HG03066 (cell line): ENCODE results near the gene ARHGAP33.
"Not testable (repeated sequence)": the region's sequence is repeated elsewhere in the genome, so short reads cannot be mapped to it uniquely, and the experiment has no call there.

Source experiments
- ATAC-seq: cut with Tn5 transposase; IDR thresholded peaks from one replicate; pipeline ENCODE4 v1.9.1; 2021; ENCODE audit warnings: low read depth; ENCODE audit not compliant: unreplicated experiment

The ARHGAP33 gene

DNA sequence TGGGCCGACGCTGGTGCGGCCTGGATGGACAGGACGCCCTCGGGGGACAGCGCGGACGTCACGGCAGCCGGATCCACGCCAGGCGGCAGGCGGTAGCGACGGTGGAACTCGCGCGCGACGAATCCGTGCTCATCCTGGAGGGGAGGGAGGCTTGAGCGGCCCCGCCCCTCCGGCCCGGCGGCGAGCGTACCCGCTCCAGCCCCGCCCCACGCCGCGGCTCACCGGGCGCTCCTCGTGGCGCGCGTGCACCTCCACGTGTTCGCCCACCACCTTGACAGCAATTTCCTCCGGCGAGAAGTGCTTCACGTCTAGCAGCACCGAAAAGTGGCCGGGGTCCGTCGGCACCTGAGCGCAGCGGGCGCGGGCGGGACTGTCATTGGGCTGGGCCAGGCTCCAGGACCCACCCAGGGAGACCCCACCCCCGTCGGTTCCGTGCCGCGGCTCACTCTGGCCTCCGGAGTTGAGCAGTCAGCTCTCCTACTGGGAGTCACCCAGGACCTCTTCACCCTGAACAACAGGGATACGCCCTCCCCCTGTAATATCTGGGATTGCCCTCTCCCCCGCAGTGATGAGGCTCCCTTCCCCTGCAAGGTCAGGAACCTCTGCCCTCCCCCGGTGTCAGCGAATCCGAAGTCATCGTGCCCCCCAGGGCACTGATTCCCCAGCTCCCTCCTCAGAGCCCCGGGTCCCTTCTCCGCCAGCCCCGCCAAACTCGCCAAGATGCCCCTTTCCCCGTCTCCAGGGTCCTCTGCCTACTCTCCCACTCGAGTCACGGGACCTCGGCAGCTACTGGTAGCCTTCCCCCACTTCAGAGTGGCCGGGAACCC is 19.6 kb upstream of the ARHGAP33 start:
- ATAC-seq: no peak

DNA sequence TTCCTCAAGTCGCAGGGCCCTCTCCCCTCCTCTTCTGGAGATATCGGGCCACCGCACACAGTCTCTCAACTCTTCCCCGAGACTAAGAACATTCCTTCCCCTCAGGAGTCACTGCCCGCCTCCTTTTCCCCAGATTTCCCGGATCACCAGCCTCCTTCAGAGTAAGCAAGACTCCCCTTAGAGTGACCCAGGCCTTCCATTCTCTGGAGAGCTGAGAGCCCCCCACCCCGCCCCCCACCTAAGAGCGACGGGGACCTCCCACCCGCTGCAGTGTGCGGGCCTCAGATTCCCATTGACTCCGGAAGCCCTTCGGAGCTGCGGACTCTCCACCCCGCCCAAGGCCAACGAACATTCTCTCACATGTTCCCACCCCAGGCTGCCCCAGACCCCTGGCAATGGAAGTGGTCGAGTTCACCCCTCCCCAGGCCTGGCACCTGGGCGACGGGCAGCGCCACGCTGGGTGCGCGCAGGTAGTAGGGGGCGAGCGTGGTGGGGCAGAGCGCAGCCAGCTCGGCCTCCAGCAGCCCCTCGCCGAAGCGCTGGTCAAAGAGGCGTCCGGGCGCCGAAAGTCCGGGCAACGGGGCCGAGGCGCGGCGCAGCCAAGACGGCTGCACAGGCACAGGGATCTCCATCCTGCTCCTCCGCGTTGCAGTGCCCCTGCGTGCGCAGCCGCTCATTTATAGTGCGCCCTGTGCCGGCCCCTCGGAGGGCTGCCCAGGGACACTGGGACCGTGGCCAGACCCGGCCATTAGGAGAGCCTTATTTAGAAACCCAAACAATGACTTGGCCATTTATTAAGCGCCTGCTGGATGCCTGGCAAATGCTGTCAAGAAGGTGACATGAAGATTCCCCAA is 18.8 kb upstream of the ARHGAP33 start, which contains the start of gene HSPB6:
Gene HSPB6 (minus strand): TSS at position 653 of the 854 bp plus-strand sequence. CDS start 21 bp downstream, at position 632.
- ATAC-seq: no peak

DNA sequence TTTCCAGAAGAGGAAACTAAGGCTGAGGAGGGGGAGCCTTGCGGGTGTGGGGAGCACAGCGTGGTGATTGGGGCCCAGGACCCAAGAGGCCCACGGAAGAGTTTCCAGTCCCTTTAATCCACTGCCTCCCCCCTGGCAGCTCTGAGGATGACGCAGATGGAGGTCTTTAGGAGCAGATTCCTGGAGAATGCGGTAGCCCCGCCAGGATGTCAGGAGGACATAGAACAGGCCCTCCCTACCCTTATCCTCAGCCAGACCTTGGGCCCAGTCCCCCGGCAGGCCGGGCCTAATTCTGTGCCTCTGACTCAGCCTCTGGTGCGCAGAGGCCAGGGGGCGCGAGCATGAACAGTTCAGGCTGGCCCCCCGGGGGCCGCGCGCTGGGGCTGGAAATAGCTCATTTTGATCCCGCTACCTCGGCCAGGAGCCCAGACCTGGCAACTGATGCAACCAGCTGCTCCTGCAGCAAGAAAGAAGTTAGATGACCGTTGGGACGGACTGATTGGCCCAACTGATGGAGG is 18.1 kb upstream of the ARHGAP33 start:
- ATAC-seq: no peak

DNA sequence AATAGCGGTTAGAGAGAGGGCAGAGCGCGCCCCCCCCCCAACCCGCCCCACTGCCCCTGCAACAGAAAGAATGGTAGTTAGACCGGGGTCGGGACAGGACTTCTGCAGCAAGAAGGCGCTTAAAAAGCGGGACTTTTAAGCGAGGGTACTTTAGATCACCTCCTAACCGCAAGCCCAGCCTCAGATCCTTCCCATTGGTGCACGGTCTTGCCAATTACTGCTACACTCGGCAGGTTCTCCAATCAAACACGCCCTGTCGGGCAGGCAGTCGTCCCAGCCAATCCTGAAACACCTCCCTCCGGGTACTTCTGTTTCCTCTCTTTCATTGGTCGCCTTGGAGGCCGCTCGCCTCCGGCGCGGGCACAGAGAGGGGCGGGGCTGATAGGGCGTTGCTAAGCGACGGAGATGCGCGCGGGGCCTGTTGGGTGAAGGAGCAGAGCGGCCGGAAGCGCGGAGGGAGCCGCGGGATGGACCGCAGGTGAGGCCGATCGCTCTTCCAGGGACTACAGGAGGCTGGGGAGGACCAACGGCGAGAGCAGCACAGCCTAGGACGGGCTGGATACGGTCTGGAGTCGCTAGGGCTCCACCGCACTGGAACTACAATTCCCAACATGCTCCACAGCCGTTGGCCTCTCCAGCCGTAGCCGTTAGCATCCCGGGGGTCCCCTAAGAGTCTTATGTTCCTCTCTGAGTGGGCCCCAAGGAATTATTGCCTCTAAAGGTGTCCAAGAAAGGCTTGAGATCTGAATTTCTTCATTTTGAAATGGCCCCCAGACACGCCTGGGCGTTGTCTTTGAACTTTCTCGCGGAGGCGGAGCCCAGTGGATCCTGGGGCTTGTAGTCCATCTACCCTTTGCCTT is 17.4 kb upstream of the ARHGAP33 start, which contains the start of gene PROSER3:
Gene PROSER3 (plus strand): TSS at position 428 of the 860 bp plus-strand sequence. CDS start 40 bp downstream, at position 468.
- peak; percentile 95 for ATAC-seq

DNA sequence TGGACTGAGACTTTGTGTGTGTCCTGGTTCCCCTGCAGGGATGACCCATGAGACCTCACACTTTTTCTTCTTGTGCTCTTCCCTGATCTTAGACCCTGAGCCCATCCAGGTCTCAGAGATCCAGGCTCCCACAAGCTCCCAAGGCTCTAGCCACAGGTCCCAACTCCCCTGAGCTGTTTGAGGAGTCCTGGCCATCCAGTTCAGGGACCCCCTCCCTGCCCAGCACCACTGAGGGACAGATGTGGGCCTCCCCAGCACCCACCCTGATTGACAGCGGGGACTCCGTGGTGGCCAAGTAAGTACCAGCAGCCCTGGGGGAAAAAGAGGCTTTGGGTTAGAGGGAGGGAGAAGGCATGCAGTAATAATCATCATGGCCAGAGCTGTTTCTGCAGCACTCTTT is 15.7 kb upstream of the ARHGAP33 start:
- ATAC-seq: no peak

DNA sequence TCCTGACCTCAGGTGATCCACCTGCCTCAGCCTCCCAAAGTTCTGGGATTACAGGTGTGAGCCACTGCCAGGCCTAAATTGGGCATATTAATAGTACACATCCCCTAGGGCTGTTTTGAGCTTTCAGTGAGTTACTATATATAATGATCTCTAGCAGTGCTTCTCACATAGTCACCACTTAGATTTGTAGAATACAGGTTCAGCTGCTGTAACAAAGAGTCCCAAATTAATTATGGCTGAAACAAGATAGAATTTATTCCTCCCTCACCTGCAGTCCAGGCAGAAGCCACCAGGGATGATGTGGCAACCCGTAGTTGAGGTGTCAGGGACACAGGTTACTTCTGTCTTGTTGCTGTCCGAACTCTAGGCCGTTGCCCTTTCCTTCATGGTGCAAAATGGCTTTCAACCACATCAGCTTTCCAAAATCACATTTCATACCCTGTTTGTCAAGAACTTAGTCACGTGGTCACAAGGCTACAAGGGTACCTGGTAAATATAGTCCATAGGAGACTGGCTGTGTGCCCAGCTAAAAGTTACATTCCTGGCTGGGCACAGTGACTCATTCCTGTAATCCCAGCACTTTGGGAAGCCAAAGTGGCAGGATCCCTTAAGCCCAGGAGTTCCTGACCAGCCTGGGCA is 14.5 kb upstream of the ARHGAP33 start:
- ATAC-seq: no peak

DNA sequence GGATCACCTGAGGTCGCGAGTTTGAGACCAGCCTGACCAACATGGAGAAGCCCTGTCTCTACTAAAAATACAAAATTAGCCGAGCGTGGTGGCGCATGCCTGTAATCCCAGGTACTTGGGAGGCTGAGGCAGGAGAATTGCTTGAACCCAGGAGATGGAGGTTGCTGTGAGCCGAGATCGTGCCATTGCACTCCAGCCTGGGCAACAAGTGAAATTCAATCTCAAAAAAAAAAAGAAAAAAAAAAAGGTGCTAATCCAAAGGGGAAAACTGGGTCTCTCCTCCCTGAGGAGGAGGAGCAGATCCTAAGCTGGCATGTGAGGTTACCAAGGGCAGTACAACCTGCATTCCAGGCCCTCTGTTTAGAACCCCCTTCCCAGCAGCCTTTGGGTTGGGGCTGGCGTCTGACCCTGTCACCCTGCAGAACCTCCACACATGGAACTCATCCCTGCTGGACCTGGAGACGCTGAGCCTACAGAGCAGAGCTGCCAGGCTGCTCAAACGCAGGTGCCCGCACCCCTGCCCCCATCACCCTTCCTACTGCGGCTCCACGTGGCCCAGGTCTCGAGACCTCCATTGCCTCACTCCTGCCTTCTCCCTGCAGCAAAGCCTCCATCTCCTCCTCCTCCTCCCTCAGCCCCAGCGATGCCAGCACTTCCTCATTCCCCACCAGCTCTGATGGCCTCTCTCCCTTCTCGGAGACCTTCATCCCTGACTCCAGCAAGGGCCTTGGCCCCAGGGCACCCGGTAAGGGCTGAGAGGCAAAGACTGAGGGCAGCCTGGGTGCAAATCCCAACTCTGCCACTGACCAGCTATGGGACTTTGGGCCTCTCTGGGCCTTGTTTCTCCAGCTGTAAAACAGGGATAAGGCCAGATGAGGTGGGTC is 10.7 kb upstream of the ARHGAP33 start:
- ATAC-seq: no peak

DNA sequence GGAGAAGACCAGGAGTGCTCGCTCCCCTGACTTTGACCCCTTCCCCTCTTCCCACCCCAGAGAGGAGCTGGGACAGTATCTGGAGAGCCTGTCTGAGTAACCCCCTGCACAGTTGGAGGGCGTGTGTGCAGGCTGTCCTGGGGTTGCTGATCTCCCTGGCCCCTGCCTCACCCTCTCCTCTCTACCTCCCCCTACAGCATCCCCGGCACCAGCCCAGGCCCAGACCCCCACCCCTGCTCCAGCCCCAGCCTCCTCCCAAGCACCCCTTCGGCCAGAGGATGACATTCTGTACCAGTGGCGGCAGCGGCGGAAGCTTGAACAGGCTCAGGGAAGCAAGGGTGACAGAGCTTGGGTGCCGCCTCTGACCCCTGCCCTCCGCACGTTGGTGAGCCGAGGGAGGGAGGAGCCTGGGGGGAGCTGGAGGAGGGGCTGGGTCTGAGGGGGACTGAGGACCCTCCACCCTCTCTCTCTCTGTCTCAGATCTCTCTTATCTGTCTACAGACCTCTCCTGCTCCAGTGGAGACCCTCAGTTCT is 8.7 kb upstream of the ARHGAP33 start:
- no peak for ATAC-seq

DNA sequence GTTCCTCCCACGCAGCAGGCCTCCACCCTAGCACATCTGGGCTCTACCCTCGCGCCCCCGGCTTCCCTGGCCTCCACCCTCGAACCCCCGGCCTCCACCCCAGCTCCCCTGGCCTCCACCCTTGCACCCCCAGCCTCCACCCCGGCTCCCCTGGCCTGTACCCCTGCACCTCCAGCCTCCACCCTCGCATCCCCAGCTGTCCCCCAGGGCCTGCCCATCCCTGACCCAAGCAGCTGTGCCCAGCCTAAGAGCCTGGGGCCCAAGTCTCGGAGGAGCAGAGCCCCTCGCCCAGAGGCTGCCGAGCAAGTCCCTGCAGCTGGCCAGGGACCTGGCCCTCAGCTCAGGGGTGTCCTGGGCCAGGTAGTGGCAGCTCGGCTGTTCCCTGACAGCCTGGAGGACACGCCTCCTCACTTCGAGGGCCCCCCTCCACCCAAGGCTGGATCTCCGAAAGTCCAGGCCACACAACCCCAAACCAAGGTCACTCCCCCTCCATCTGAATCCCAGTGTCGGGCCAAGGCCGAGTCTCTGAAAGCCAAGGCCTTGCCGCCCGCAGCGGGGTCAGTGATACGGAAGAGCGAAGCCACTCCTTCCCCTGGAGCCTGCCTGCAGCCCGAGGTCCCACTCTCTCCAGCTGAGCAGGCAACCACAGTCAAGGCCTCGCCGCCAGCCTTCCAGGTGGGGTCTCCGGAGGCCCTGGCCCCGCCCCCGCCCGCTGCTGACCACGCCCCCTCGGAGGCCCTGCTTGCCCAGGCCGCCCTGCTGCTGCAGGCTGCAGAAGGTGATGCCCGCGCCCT is 7.9 kb upstream of the ARHGAP33 start:
- no peak for ATAC-seq

DNA sequence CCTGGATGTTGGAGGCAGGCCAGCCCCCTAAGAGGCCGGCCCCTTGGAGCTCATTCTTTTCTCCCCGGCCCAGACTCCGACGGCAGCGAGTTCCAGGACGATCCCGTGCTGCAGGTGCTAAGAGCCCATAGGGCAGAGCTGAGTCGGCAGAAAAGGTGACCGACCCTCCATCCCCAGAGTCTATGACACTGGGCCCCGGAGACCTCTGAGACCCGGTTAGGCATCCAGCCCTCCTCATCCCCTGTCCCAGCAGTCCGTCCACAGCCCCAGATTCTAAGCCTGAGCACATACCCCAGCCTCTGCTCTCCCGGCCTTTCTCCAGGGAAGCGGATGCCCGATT is 7.3 kb upstream of the ARHGAP33 start:
- no peak for ATAC-seq

DNA sequence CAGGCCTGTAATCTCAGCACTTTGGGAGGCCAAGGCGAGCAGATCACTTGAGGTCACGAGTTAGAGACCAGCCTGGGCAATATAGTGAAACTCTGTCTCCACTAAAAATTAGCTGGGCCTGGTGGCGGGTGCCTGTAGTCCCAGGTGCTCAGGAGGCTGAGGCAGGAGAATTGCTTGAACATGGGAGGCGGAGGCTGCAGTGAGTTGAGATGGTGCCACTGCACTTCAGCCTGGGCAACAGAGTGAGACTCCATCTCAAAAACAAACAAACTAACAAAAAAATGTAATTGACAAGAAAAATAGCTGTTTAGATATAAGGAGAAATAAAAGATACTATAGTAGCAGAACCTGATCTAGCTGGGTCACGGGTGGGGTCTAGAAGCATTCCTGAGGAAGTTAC is 3.0 kb upstream of the ARHGAP33 start:
- not testable (repeated sequence) for ATAC-seq

DNA sequence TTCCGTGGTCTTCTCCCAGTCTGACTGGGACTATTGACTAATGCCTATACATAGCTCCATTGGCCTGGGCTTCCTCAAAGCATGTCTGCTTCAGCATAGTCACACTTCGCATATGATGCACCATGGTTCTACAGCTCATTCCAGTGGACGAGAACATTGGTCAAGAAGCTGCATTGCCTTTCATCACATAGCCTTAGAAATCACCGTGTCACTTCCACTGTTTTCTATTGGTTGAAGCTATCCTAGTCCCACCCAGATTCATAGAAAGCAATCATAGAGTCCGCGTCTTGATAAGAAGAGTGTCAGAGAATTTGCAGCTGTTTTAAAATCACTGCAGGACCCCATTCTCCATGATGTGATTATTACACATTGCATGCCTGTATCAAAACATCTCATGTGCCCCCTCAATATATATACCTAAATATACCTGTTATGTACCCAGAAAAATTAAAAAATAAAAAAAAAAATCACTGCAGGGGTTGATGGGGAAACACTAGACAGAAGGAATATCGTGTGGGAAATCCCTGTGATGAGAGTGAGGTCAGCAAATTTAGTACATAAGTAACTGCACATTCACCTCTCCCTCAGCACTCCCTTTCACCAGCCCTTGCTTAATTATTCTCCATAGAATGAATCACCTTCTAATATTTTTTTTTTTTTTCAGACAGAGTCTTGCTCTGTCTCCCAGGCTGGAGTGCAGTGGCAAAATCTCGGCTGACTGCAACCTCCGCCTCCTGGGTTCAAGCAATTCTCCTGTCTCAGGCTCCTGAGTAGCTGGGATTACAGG is 2.2 kb upstream of the ARHGAP33 start:
- ATAC-seq: no peak

DNA sequence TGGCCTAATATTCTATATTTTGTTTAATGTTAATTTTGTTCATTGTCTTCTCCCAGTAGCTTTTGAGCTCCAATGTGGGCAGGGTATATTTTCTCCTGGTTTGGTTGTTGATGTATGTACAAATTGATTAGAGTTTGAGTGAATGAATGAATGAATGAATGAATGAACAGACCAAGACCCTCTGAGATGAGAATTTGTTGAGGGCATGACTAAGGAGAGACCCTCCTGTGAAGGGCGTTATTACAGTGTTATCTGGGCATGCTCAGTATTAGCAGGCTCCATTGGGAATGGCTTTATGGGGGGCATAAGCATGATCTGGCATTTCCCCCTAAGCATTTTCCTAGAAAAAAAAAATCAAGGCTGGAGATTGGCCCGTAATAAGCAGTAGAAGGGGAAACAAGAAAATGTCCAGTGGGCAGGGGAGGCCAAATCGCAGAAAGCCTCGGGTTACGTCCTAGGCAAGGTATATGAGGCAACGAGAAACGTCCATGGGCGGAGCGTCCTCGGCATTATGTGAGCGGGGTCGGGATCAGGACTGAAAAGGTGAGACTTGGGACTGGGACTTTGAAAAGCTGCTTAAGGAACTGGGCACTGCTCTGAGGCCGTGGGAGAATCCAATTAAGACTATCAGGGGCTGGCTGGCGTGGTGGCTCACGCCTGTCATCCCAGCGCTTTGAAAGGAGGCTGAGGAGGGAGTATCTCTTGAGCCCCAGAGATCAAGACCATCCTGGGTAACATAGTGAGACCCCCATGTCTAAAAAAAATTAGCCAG is 904 bp upstream of the ARHGAP33 start:
- no peak for ATAC-seq

DNA sequence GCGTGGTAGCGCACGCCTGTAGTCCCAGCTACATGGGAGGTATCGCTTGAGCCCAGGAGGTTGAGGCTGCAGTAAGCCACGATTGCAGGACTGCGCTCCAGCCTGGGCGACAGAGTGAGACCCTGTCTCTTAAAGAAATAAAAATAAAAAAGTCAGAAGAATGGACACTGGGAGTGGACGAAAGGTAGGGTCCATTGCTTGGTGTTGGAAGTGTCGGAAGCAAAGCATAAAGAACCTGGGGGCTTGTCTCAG is 392 bp upstream of the ARHGAP33 start:
- ATAC-seq: no peak

DNA sequence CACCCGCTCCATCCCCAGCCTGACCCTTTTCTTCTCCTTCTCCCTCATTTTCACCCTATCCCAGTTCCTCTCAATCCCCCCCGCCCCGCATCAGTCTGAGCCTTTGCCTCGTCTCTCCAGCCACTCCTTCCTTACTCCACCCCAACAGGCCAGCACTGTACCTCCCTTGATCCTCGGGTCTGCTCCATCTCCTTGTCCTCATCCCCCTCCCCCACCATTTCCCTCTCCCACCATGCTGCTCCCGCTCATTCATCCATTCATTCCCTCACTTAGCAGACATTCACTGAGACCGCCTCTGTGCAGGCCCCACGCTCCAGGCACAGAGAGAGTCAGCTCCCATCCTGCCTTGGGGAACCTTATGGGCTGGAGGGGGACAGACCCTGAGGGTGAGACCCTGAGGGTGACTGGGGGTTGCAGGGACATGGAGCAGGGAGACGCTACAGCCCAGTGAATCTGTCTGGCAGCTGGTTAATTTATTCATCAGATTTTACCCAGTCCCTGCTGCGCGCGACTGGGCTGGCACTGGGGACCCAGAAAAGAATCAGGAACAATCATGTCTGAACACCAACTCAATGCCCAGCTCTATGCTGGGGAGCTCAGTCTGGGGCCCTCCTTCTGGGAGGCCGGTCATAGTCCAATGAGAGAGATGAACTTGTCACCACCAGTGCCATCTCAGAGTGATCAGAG is 881 bp downstream of the ARHGAP33 start:
- ATAC-seq: no peak
